ENCODE data around the gene NPPB. TPM values are rescaled to one million over a fixed set of nuclear protein-coding genes. Genes with fewer than 3 reads are reported as not detected.

NPPB gene
- polyA plus RNA-seq, 1 experiment = 0.38 TPM

- no peaks in the 10 kb centered on the region for H3K36me3 ChIP-seq (ENCODE audit: control insufficient read depth, insufficient read depth, low read length)
- H3K27me3 ChIP-seq (ENCODE audit: control insufficient read depth, insufficient read depth, low read length) = peaks cover 21% of the 10 kb centered on the region
- POLR2A ChIA-PET = no interaction called here
- CTCF ChIA-PET = interaction anchor here (1.1 kb wide), 1 partner anchor 38 kb away, joined by 3 read pairs; no protein-coding TSS in a partner anchor
- DNase-seq (ENCODE audit: low read depth) = no peak
- no peak for TF ChIP-seq CTCF (IDR thresholded peaks at IDR 0.05; ENCODE audit: insufficient read depth, low read depth, low read length)
- H3K4me3 ChIP-seq (ENCODE audit: low read depth, low read length) = no peak overlapping the region
Observed at GRCh38 chr1:11855430-11855829, 3.3 kb downstream of the NPPB start.

- Histone ChIP-seq H3K27me3 (ENCODE audit: control insufficient read depth, insufficient read depth, low read length) (peaks cover 21% of the 10 kb centered on the region), H3K4me3 (ENCODE audit: low read depth, low read length) (no peak overlapping the region), H3K36me3 (ENCODE audit: control insufficient read depth, insufficient read depth, low read length) (no peaks in the 10 kb centered on the region)
- DNase-seq (ENCODE audit: low read depth) = no peak
- ChIA-PET CTCF (interaction anchor here (1.5 to 1.9 kb wide), 2 partner anchors 10 to 12 kb away, joined by 4 to 5 read pairs; no protein-coding TSS in a partner anchor), POLR2A (no interaction called here)
- TF ChIP-seq CTCF (IDR thresholded peaks at IDR 0.05; ENCODE audit: insufficient read depth, low read depth, low read length) = no peak
Observed at GRCh38 chr1:11854519-11854918, 4.2 kb downstream of the NPPB start.

GRCh38 chr1:11851180-11851579 lies 7.6 kb downstream of the NPPB start:
- Histone ChIP-seq H3K27me3 (ENCODE audit: control insufficient read depth, insufficient read depth, low read length) (peaks cover 4% of the 10 kb centered on the region; the same call in 1 of the 2 replicates), H3K36me3 (ENCODE audit: control insufficient read depth, insufficient read depth, low read length) (no peaks in the 10 kb centered on the region), H3K4me3 (ENCODE audit: low read depth, low read length) (no peak overlapping the region)
- TF ChIP-seq CTCF (IDR thresholded peaks at IDR 0.05; ENCODE audit: insufficient read depth, low read depth, low read length) = no peak
- DNase-seq (ENCODE audit: low read depth) = no peak
- ChIA-PET CTCF (interaction anchor here (1.3 kb wide), 1 partner anchor 26 kb away, joined by 3 read pairs; no protein-coding TSS in a partner anchor), POLR2A (no interaction called here)

- POLR2A ChIA-PET = no interaction called here
- Histone ChIP-seq H3K4me3 (ENCODE audit: low read depth, low read length) (no peak overlapping the region), H3K27me3 (ENCODE audit: control insufficient read depth, insufficient read depth, low read length) (peaks cover 4% of the 10 kb centered on the region; the same call in 1 of the 2 replicates), H3K36me3 (ENCODE audit: control insufficient read depth, insufficient read depth, low read length) (peaks cover 3% of the 10 kb centered on the region; the same call in 1 of the 2 replicates)
- no peak for TF ChIP-seq CTCF (IDR thresholded peaks at IDR 0.05; ENCODE audit: insufficient read depth, low read depth, low read length)
- CTCF ChIA-PET = no interaction called here
- DNase-seq (ENCODE audit: low read depth) = no peak
Observed at GRCh38 chr1:11850156-11850555, 8.6 kb downstream of the NPPB start.

GRCh38 chr1:11848373-11848700 lies 10.4 kb downstream of the NPPB start:
- DNase-seq (ENCODE audit: low read depth) = no peak
- TF ChIP-seq CTCF (IDR thresholded peaks at IDR 0.05; ENCODE audit: insufficient read depth, low read depth, low read length) = no peak
- Histone ChIP-seq H3K27me3 (ENCODE audit: control insufficient read depth, insufficient read depth, low read length) (peaks cover 2% of the 10 kb centered on the region; the same call in 1 of the 2 replicates), H3K36me3 (ENCODE audit: control insufficient read depth, insufficient read depth, low read length) (peaks cover 11% of the 10 kb centered on the region), H3K4me3 (ENCODE audit: low read depth, low read length) (no peak overlapping the region)
- ChIA-PET CTCF (interaction anchor here (0.6 to 3.0 kb wide), 2 partner anchors 10 to 29 kb away, joined by 3 to 10 read pairs; no protein-coding TSS in a partner anchor), POLR2A (no interaction called here)

All from BJ (cell line).